Testis (tissue), 2 donors: ENCODE data around the gene LARGE1.

Source experiments
- CTCF ChIP-seq, 3 experiments: fragments of 450-650 bp in 2 of 3; fragments of 200-600 bp in 1 of 3; sonication (generic) in 1 of 3; IDR thresholded peaks; one replicate each; pipeline ENCODE4 v1.5.1; 2016 to 2019; ENCODE audit warnings: antibody characterized with exemption in 3 of 3, mild to moderate bottlenecking in 2 of 3, moderate library complexity in 1 of 3
- POLR2A ChIP-seq: fragments of 450-650 bp; IDR thresholded peaks from one replicate; pipeline ENCODE4 v1.6.1; 2017; ENCODE audit warnings: antibody characterized with exemption, mild to moderate bottlenecking, moderate library complexity

GRCh38 chr22:33766091-33766490 lies 154.2 kb downstream of the LARGE1 start:
- TF ChIP-seq CTCF (IDR thresholded peaks at IDR 0.05) = no peak
- no peak for TF ChIP-seq POLR2A
